Embryonic facial prominence (tissue), 1 donor: ENCODE data around the gene ZNF493.

Experiments used
- DNase-seq: peaks from one replicate; pipeline ENCODE4 v3.0.0-alpha.2; 2016; ENCODE audit errors: extremely low spot score

The ZNF493 gene

DNA sequence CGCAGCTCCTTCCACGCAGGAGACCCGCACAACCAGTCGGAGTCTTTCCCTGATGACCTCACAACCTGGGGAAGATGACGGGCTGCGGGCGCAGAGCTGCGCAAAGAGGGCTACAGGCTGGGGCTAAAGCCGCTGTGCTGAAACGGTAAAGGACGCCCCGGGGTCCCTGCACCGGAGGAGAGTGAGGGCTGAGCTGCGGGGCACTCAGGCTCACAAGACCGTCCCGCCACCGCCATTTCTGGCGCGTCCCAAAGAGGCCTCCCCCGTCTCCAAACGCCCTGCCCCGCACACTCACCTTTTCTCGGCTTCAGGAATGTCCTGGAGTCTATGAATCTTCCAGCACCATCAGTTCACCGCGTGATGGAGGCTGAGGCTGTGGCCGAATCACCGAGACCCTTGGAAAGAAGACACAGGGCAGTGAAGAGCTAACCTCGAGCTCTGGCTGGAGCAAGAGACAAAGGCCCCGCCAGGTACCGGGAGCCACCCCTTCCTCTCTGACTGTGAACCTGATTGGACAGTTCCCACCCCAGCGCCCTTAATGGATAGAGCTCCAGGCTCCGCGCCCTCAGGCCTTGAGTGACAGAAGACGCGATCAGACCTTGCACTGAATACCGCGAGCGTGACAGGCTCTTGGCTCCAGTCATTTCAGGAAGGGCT is 66.6 kb downstream of the ZNF493 start:
- DNase-seq, result peak; percentile 46

DNA sequence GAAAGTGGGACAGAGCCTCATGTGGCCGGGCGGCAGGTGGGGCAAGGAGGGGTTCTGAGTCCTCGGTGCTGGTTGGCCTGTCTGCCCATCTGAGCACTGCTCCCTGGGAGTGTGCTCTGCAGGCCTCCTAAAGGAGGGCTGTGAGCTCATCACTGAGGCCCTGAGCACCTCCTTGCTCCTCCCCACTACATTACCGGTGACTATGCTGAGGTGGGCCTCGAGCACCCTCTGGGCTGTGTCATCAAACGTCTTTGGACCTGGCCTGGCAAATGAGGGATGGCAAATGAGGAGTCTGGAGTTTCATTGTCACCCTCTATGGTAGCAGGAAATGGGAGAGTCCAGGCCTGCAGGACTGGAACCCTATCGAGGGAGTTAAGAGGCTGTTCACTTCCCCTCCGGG is 69.7 kb downstream of the ZNF493 start:
- no peak for DNase-seq

DNA sequence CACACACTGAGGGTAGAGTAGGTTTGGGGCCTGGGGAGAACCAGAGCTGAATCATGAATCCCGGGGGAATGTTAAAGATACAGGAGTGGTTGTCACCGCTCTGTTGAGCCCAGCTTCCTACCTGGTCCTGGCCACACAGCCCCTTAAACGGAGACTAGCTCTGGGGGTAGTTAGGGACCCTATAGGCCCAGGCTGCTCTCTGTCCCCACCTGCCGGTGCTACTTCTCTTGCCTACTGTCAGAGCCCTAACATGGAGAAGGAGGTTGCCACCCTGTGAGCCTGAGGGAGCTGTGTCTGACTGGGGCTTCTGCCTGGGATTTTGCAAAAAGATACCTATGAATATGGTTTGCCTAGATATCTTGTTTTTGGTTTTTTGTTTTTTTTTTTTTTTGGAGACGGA is 71.9 kb downstream of the ZNF493 start:
- no peak for DNase-seq

DNA sequence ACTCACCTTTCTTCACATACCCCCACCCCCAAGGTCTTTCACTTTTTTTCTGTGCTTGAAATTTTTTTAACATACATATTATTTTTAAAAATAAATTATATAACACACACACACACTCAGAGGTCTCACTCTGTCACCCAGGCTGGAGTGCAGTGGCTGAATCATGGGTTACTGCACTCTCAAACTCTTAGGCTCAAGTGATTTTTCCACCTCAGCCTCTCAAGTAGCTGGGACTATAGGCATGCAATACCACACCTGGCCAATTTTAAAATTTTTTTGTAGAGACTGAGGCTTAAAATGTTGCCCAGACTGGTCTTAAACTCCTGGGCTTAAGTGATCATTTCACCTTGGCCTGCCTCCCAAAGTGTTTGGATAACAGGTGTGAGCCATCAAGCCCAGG is 75.6 kb downstream of the ZNF493 start:
- no peak for DNase-seq

GRCh38 chr19:21474671-21475181 is 77.8 kb downstream of the ZNF493 start:
- peak; percentile 35 for DNase-seq
